Smooth muscle cell (in vitro differentiated cells): Measurements from ENCODE around the gene CDH23. TPM values are rescaled to one million over a fixed set of nuclear protein-coding genes. Genes with fewer than 3 reads are reported as not detected.

ENCODE experiments used
- DNase-seq: peaks from one replicate; lab custom pipeline; 2025; ENCODE audit not compliant: unreplicated experiment; lab: John Stamatoyannopoulos, UW
- H2AFZ ChIP-seq: fragments of 200-600 bp; sonication (generic); 2 replicates; pipeline ENCODE4 v1.6.0; 2016; ENCODE audit warnings: antibody characterized with exemption, low read depth, mild to moderate bottlenecking
- H3F3A ChIP-seq: fragments of 200-600 bp; sonication (generic); 2 replicates; pipeline ENCODE4 v1.6.0; 2017; ENCODE audit warnings: antibody characterized with exemption, low read depth
- H3K27ac ChIP-seq: fragments of 200-600 bp; sonication (generic); 2 replicates; pipeline ENCODE4 v1.5.1; 2016; ENCODE audit warnings: low read depth, mild to moderate bottlenecking
- H3K27me3 ChIP-seq: fragments of 200-600 bp; sonication (generic); 2 replicates; pipeline ENCODE4 v1.6.1; 2016; ENCODE audit warnings: low read depth, mild to moderate bottlenecking
- H3K36me3 ChIP-seq: fragments of 200-600 bp; sonication (generic); 2 replicates; pipeline ENCODE4 v1.5.1; 2016; ENCODE audit warnings: low read depth
- H3K4me1 ChIP-seq: fragments of 200-600 bp; sonication (generic); 2 replicates; pipeline ENCODE4 v1.5.1; 2016; ENCODE audit warnings: low read depth
- H3K4me2 ChIP-seq: fragments of 200-600 bp; sonication (generic); 2 replicates; pipeline ENCODE4 v1.6.0; 2016; ENCODE audit warnings: mild to moderate bottlenecking
- H3K4me3 ChIP-seq: fragments of 200-600 bp; sonication (generic); 2 replicates; pipeline ENCODE4 v1.5.1; 2016; ENCODE audit warnings: mild to moderate bottlenecking
- H3K79me2 ChIP-seq: fragments of 200-600 bp; sonication (generic); 2 replicates; pipeline ENCODE4 v1.6.0; 2016; ENCODE audit warnings: low read depth, mild to moderate bottlenecking
- H3K9ac ChIP-seq: fragments of 200-600 bp; sonication (generic); 2 replicates; pipeline ENCODE4 v1.6.0; 2016; ENCODE audit warnings: low read depth
- H3K9me3 ChIP-seq: fragments of 200-600 bp; sonication (generic); replicated peaks from 2 replicates; pipeline ENCODE4 v1.5.1; 2016; ENCODE audit warnings: low read depth
- H4K20me1 ChIP-seq: fragments of 200-600 bp; sonication (generic); 2 replicates; pipeline ENCODE4 v1.6.0; 2016; ENCODE audit warnings: low read depth
- CTCF ChIP-seq: fragments of 200-600 bp; sonication (generic); IDR thresholded peaks from 2 replicates; pipeline ENCODE4 v1.5.1; 2017; ENCODE audit warnings: borderline replicate concordance, mild to moderate bottlenecking, antibody characterized with exemption; ENCODE audit not compliant: insufficient read depth, poor library complexity, severe bottlenecking
- WGBS: methylation state at CpG from one replicate; pipeline ENCODE4 v1.1.7; 2016; ENCODE audit warnings: low lambda C conversion rate; 5-methylcytosine and 5-hydroxymethylcytosine counted together
- polyA plus RNA-seq: library from polyadenylated mRNA; unstranded; fragments of >200 nt; fragmentation: Nextera tagmentation; extraction: Ambion mirVana; gene quantifications from 2 replicates; pipeline ENCODE4 v1.2.1, GENCODE V29; 2016
- total RNA-seq: library from RNA; depleted of rRNA; stranded (reverse); fragments of >200 nt; gene quantifications from 2 replicates; pipeline ENCODE4 v1.2.3, GENCODE V29; 2014

CDH23 gene
- total and polyA plus RNA-seq, 2 experiments from 2014 or later, result 0.99 to 2.5 TPM

GRCh38 chr10:71635251-71635866 is 238.6 kb downstream of the CDH23 start:
- no peaks in the 10 kb centered on the region for H3K36me3 ChIP-seq
- H3K79me2 ChIP-seq, result no peaks in the 10 kb centered on the region
- H3K4me2 ChIP-seq, result no peak overlapping the region
- no peaks in the 10 kb centered on the region for H4K20me1 ChIP-seq
- no peak overlapping the region for H2AFZ ChIP-seq
- H3K27ac ChIP-seq, result no peak overlapping the region
- no peak overlapping the region for H3K9ac ChIP-seq
- H3K4me3 ChIP-seq, result no peak overlapping the region
- TF ChIP-seq CTCF, result no peak
- WGBS, result 33% methylated on average over 13 of the region's 13 CpGs
- H3K4me1 ChIP-seq, result peaks cover 46% of the 10 kb centered on the region
- DNase-seq, result no peak
- H3K9me3 ChIP-seq, result no peaks in the 10 kb centered on the region
- no peaks in the 10 kb centered on the region for H3K27me3 ChIP-seq
- no peaks in the 10 kb centered on the region for H3F3A ChIP-seq

- no peak for DNase-seq
- H4K20me1 ChIP-seq, result no peaks in the 10 kb centered on the region
- H3K27me3 ChIP-seq, result no peaks in the 10 kb centered on the region
- 88% methylated on average over 5 of the region's 5 CpGs for WGBS
- peaks cover 46% of the 10 kb centered on the region for H3K4me1 ChIP-seq
- no peak overlapping the region for H3K9ac ChIP-seq
- H2AFZ ChIP-seq, result no peak overlapping the region
- H3K4me2 ChIP-seq, result no peak overlapping the region
- TF ChIP-seq CTCF, result no peak
- H3K27ac ChIP-seq, result no peak overlapping the region
- H3K79me2 ChIP-seq, result no peaks in the 10 kb centered on the region
- H3K36me3 ChIP-seq, result no peaks in the 10 kb centered on the region
- H3K4me3 ChIP-seq, result no peak overlapping the region
- H3K9me3 ChIP-seq, result no peaks in the 10 kb centered on the region
- H3F3A ChIP-seq, result no peaks in the 10 kb centered on the region
Measured at GRCh38 chr10:71635867-71636266, 239.1 kb downstream of the CDH23 start.

GRCh38 chr10:71636588-71636987 is 239.9 kb downstream of the CDH23 start:
- H3K9ac ChIP-seq, result no peak overlapping the region
- no peaks in the 10 kb centered on the region for H3K27me3 ChIP-seq
- WGBS, result 91% methylated on average over 5 of the region's 5 CpGs
- H3F3A ChIP-seq, result no peaks in the 10 kb centered on the region
- H3K27ac ChIP-seq, result no peak overlapping the region
- no peaks in the 10 kb centered on the region for H3K36me3 ChIP-seq
- no peaks in the 10 kb centered on the region for H3K9me3 ChIP-seq
- H3K79me2 ChIP-seq, result no peaks in the 10 kb centered on the region
- no peak overlapping the region for H3K4me3 ChIP-seq
- no peak for DNase-seq
- TF ChIP-seq CTCF, result no peak
- no peaks in the 10 kb centered on the region for H4K20me1 ChIP-seq
- no peak overlapping the region for H3K4me2 ChIP-seq
- H3K4me1 ChIP-seq, result peaks cover 39% of the 10 kb centered on the region
- H2AFZ ChIP-seq, result no peak overlapping the region

GRCh38 chr10:71637305-71637704 is 240.6 kb downstream of the CDH23 start:
- Histone ChIP-seq H3F3A (no peaks in the 10 kb centered on the region), H3K4me1 (peaks cover 36% of the 10 kb centered on the region), H3K4me2 (no peak overlapping the region), H3K27ac (no peak overlapping the region), H2AFZ (no peak overlapping the region), H4K20me1 (no peaks in the 10 kb centered on the region), H3K79me2 (no peaks in the 10 kb centered on the region), H3K27me3 (no peaks in the 10 kb centered on the region), H3K4me3 (no peak overlapping the region), H3K36me3 (no peaks in the 10 kb centered on the region), H3K9ac (no peak overlapping the region), H3K9me3 (no peaks in the 10 kb centered on the region)
- DNase-seq, result no peak
- 94% methylated on average over 2 of the region's 2 CpGs for WGBS
- no peak for TF ChIP-seq CTCF
